GM12878 (cell line): Measurements from ENCODE around the gene UTS2. TPM values are rescaled to one million over a fixed set of nuclear protein-coding genes. Genes with fewer than 3 reads are reported as not detected.

Experiments used
- ATAC-seq: fragments of 200-7000 bp; cut with Tn5 transposase; 3 replicates; pipeline ENCODE4 v1.9.1; 2020; ENCODE audit warnings: mild to moderate bottlenecking, moderate library complexity
- BruUV-seq: library from RNA; stranded (reverse); fragments of 400-500 nt; replicated peaks from 2 replicates; lab custom pipeline; 2021; lab: Mats Ljungman, UMichigan
- CTCF ChIA-PET: fragments of 300-600 bp; sonication (Branson Sonifier 250); formaldehyde crosslinking; extraction: SDS; loops from one replicate; lab custom pipeline; 2021; ENCODE audit warnings: inconsistent platforms; lab: Yijun Ruan, JAX
- POLR2A ChIA-PET: fragments of 350-600 bp; formaldehyde crosslinking; extraction: SDS; loops from one replicate; lab custom pipeline; 2021; ENCODE audit warnings: inconsistent platforms; lab: Charles Lee
- RAD21 ChIA-PET: fragments of 300-600 bp; sonication (Branson Sonifier 250); formaldehyde crosslinking; loops from one replicate; lab custom pipeline; 2023; ENCODE audit warnings: antibody characterized with exemption; ENCODE audit not compliant: unreplicated experiment; lab: Charles Lee
- SMC1A ChIA-PET: fragments of 300-600 bp; sonication (Branson Sonifier 250); formaldehyde crosslinking; loops from one replicate; lab custom pipeline; 2023; ENCODE audit not compliant: unreplicated experiment, uncharacterized antibody; lab: Charles Lee
- DNase-seq: peaks from one replicate; pipeline ENCODE4 v3.0.0-alpha.2; 2011; ENCODE audit warnings: low read depth, low spot score
- FAIRE-seq: peaks from 3 replicates; lab custom pipeline; 2011; peaks lifted over from hg19 to GRCh38; lab: Jason Lieb, UNC
- H2AFZ ChIP-seq: 2 replicates; pipeline ENCODE4 v1.6.0; 2011; ENCODE audit warnings: low read depth, low read length, control low read depth; ENCODE audit not compliant: control insufficient read depth
- H3K27ac ChIP-seq: 2 replicates; pipeline ENCODE4 v1.5.1; 2011; ENCODE audit warnings: control low read depth; ENCODE audit not compliant: control insufficient read depth, insufficient read depth
- H3K27me3 ChIP-seq, 2 experiments: replicated peaks in 1 of 2; 2 replicates each; pipeline versions ENCODE4 v1.6.0 to v1.6.1; 2011; ENCODE audit warnings: low read length in 1 of 2; ENCODE audit not compliant: control insufficient read depth in 2 of 2, insufficient read depth in 2 of 2
- H3K36me3 ChIP-seq, 2 experiments: 2 replicates each; pipeline ENCODE4 v1.5.1; 2011; ENCODE audit warnings: low read length in 1 of 2; ENCODE audit not compliant: control insufficient read depth in 2 of 2, insufficient read depth in 2 of 2
- H3K4me1 ChIP-seq: 2 replicates; pipeline ENCODE4 v1.6.1; 2011; ENCODE audit warnings: mild to moderate bottlenecking, low read length, moderate library complexity, mixed read lengths; ENCODE audit not compliant: control insufficient read depth, insufficient read depth
- H3K4me2 ChIP-seq: 2 replicates; pipeline ENCODE4 v1.6.0; 2011; ENCODE audit warnings: control low read depth; ENCODE audit not compliant: control insufficient read depth, insufficient read depth
- H3K4me3 ChIP-seq: fragments of 200-600 bp; sonication (generic); 2 replicates; pipeline ENCODE4 v1.5.1; 2016
- H3K79me2 ChIP-seq: 2 replicates; pipeline ENCODE4 v1.6.0; 2011; ENCODE audit warnings: low read length; ENCODE audit not compliant: control insufficient read depth, insufficient read depth
- H3K9ac ChIP-seq: 2 replicates; pipeline ENCODE4 v1.8.0; 2011; ENCODE audit warnings: low read length, control low read depth, mixed read lengths; ENCODE audit not compliant: control insufficient read depth, insufficient read depth
- H3K9me3 ChIP-seq: replicated peaks from 3 replicates; pipeline ENCODE4 v1.5.1; 2011; ENCODE audit warnings: mild to moderate bottlenecking, low read length; ENCODE audit not compliant: control insufficient read depth, insufficient read depth
- H4K20me1 ChIP-seq: 2 replicates; pipeline ENCODE4 v1.6.0; 2011; ENCODE audit not compliant: control insufficient read depth, insufficient read depth
- ELK1 ChIP-seq: IDR thresholded peaks from 2 replicates; pipeline ENCODE4 v1.6.1; 2012; ENCODE audit warnings: low read depth, low read length, improper control_type of control experiment
- FOXK2 ChIP-seq: fragments of 450-650 bp; IDR thresholded peaks from 2 replicates; pipeline ENCODE4 v1.6.1; 2017; ENCODE audit warnings: mild to moderate bottlenecking, moderate library complexity
- GABPA ChIP-seq: IDR thresholded peaks from 2 replicates; pipeline ENCODE4 v1.6.1; 2014; ENCODE audit warnings: antibody characterized with exemption, low read depth, mild to moderate bottlenecking, inconsistent platforms
- RAD21 ChIP-seq: IDR thresholded peaks from 2 replicates; pipeline ENCODE4 v1.6.1; 2011; ENCODE audit warnings: mild to moderate bottlenecking, low read depth, low read length, moderate library complexity; ENCODE audit not compliant: insufficient read depth
- RAD51 ChIP-seq: fragments of 450-650 bp; IDR thresholded peaks from 2 replicates; pipeline ENCODE4 v1.6.1; 2016; ENCODE audit warnings: moderate library complexity, mild to moderate bottlenecking, inconsistent platforms
- RB1 ChIP-seq: fragments of 450-650 bp; formaldehyde crosslinking; IDR thresholded peaks from 2 replicates; pipeline ENCODE4 v1.6.1; 2017; ENCODE audit warnings: mild to moderate bottlenecking, borderline replicate concordance
- RBBP5 ChIP-seq: fragments of 200-600 bp; sonication (generic); conservative IDR thresholded peaks from 2 replicates; pipeline ENCODE4 v1.6.1; 2016
- REST ChIP-seq: IDR thresholded peaks from 2 replicates; pipeline ENCODE4 v1.6.1; 2012; ENCODE audit warnings: mild to moderate bottlenecking, low read depth, low read length
- STAT3 ChIP-seq: IDR thresholded peaks from 2 replicates; pipeline ENCODE4 v1.6.1; 2011; ENCODE audit warnings: low read depth, low read length, improper control_type of control experiment
- USF1 ChIP-seq: IDR thresholded peaks from 2 replicates; pipeline ENCODE4 v1.6.1; 2011; ENCODE audit warnings: borderline replicate concordance, low read depth, mild to moderate bottlenecking, moderate library complexity, mixed read lengths, low read length; ENCODE audit not compliant: insufficient read depth; ENCODE audit errors: extremely low read length
- USF2 ChIP-seq: IDR thresholded peaks from 2 replicates; pipeline ENCODE4 v1.6.1; 2011; ENCODE audit warnings: low read depth, low read length, improper control_type of control experiment, borderline replicate concordance
- ZBTB4 ChIP-seq: fragments of 450-650 bp; formaldehyde crosslinking; IDR thresholded peaks from 2 replicates; pipeline ENCODE4 v1.4.0; 2022; ENCODE audit warnings: mild to moderate bottlenecking, moderate library complexity
- WGBS: methylation state at CpG from one replicate; pipeline ENCODE4 v1.1.6; 2016; ENCODE audit warnings: low lambda C conversion rate; ENCODE audit not compliant: insufficient replicate concordance, insufficient coverage; ENCODE audit errors: missing lambda C conversion rate; 5-methylcytosine and 5-hydroxymethylcytosine counted together
- in situ Hi-C: fragments of 300-500 bp; cut with MboI; formaldehyde crosslinking; loops from 9 replicates; pipeline ENCODE4 v1.14.3; 2018; ENCODE audit warnings: mixed read lengths
- intact Hi-C: fragments of 100-400 bp; cut with micrococcal nuclease; formaldehyde crosslinking; loops from one replicate; pipeline ENCODE4 v1.14.2; 2022; ENCODE audit not compliant: unreplicated experiment
- polyA plus RNA-seq, 11 experiments: library from polyadenylated mRNA; depleted of rRNA in 4 of 11; unstranded in 6 of 11; stranded (reverse) in 5 of 11; fragments of >200 nt; fragmentation: Nextera tagmentation in 4 of 11; fragmentation: Illumina TruSeq in 1 of 11; extraction: Ambion mirVana in 4 of 11; extraction: Trizol in 1 of 11; gene quantifications; 1 replicate in 1 of 11; 2 replicates in 10 of 11; pipeline versions ENCODE4 v1.2.1 to v1.2.3, GENCODE V29; 2011 to 2016; ENCODE audit warnings: inconsistent platforms in 2 of 11, missing spikeins in 2 of 11, low read depth in 1 of 11
- total RNA-seq, 4 experiments: library from RNA; depleted of rRNA in 3 of 4; stranded (reverse); fragments of >200 nt in 3 of 4; fragmentation: Illumina TruSeq in 1 of 4; extraction: Trizol in 1 of 4; gene quantifications; 2 replicates each; pipeline versions ENCODE4 v1.2.1 to v1.2.3, GENCODE V29; 2013 to 2021

The UTS2 gene
- total and polyA plus RNA-seq, 10 of the 15 experiments (the other 5 are each of a cell fraction or from before 2014, with no cell fraction given) = not detected

GRCh38 chr1:7860130-7860529 lies 7.3 kb upstream of the UTS2 start:
- CTCF ChIA-PET = no interaction called here
- WGBS = 27% methylated on average over 9 of the region's 9 CpGs
- in situ Hi-C loops (no loop called here), intact Hi-C loops (no loop called here)
- RAD21 ChIA-PET = no interaction called here
- Histone ChIP-seq H3K4me1 (no peaks in the 10 kb centered on the region), H3K27ac (no peak overlapping the region), H3K27me3 (no peaks in the 10 kb centered on the region; a peak in 1 of 4 replicates), H3K9me3 (no peaks in the 10 kb centered on the region), H3K36me3 (no peaks in the 10 kb centered on the region), H2AFZ (no peak overlapping the region), H3K4me2 (no peak overlapping the region), H4K20me1 (no peaks in the 10 kb centered on the region), H3K9ac (no peak overlapping the region), H3K4me3 (no peak overlapping the region), H3K79me2 (no peaks in the 10 kb centered on the region)
- POLR2A ChIA-PET = no interaction called here
- SMC1A ChIA-PET = no interaction called here
- no peak for DNase-seq
- no peak for FAIRE-seq
- BruUV-seq = no TSS peak
- no peak for ATAC-seq
- TF ChIP-seq USF2 (no peak), RB1 (no peak), ZBTB4 (CRISPR knock-in tag) (no peak), GABPA (no peak), RAD21 (no peak), RAD51 (no peak), USF1 (no peak), ELK1 (no peak), STAT3 (no peak), RBBP5 (no peak), REST (no peak), FOXK2 (no peak)
